Hematopoietic multipotent progenitor cell treated with erythropoietin and hydrocortisone succinate and interleukin-3 and kit ligand, for 17 days (in vitro differentiated cells): Measurements from ENCODE around the gene KRAS.
"Not testable (repeated sequence)": the region's sequence is repeated elsewhere in the genome, so short reads cannot be mapped to it uniquely, and the experiment has no call there.

Experiments
- DNase-seq: peaks from one replicate; pipeline ENCODE4 v3.0.0-alpha.2; 2015; ENCODE audit warnings: low spot score

The KRAS gene

GRCh38 chr12:25250744-25251730 is at the start of gene KRAS:
Gene KRAS (minus strand): TSS chr12:25250929.
- peak; percentile 95 for DNase-seq

- DNase-seq, result no peak
Measured at GRCh38 chr12:25296381-25296780, 45.7 kb upstream of the KRAS start.

- DNase-seq, result no peak
Measured at GRCh38 chr12:25295361-25295760, 44.6 kb upstream of the KRAS start.

- no peak for DNase-seq
Measured at GRCh38 chr12:25293653-25294052, 42.9 kb upstream of the KRAS start.

GRCh38 chr12:25292810-25293221 is 42.1 kb upstream of the KRAS start:
- not testable (repeated sequence) for DNase-seq

GRCh38 chr12:25287610-25288009 is 36.9 kb upstream of the KRAS start:
- no peak for DNase-seq

GRCh38 chr12:25286837-25287236 is 36.1 kb upstream of the KRAS start:
- DNase-seq, result no peak

- no peak for DNase-seq
Measured at GRCh38 chr12:25284024-25284423, 33.3 kb upstream of the KRAS start.

- no peak for DNase-seq
Measured at GRCh38 chr12:25283006-25283405, 32.3 kb upstream of the KRAS start.

GRCh38 chr12:25280082-25280481 is 29.4 kb upstream of the KRAS start:
- DNase-seq, result no peak

- no peak for DNase-seq
Measured at GRCh38 chr12:25278269-25278668, 27.5 kb upstream of the KRAS start.

GRCh38 chr12:25276199-25276937 is 25.6 kb upstream of the KRAS start:
- DNase-seq, result peak; percentile 89

- DNase-seq, result no peak
Measured at GRCh38 chr12:25271486-25272098, 20.9 kb upstream of the KRAS start.

- DNase-seq, result no peak
Measured at GRCh38 chr12:25269701-25270100, 19.0 kb upstream of the KRAS start.

GRCh38 chr12:25266497-25266896 is 15.8 kb upstream of the KRAS start:
- no peak for DNase-seq

- DNase-seq, result no peak
Measured at GRCh38 chr12:25264862-25265261, 14.1 kb upstream of the KRAS start.

- DNase-seq, result no peak
Measured at GRCh38 chr12:25264114-25264513, 13.4 kb upstream of the KRAS start.

- DNase-seq, result no peak
Measured at GRCh38 chr12:25263594-25263993, 12.9 kb upstream of the KRAS start.

- no peak for DNase-seq
Measured at GRCh38 chr12:25262389-25263074, 11.8 kb upstream of the KRAS start.

- DNase-seq, result no peak
Measured at GRCh38 chr12:25257590-25258324, 7.0 kb upstream of the KRAS start.

GRCh38 chr12:25256826-25257225 is 6.1 kb upstream of the KRAS start:
- DNase-seq, result no peak
